Effector CD8-positive, alpha-beta T cell (primary cell): ENCODE data around the gene PPAT.

Experiments
- DNase-seq: peaks from one replicate; lab custom pipeline; 2025; lab: John Stamatoyannopoulos, UW

The PPAT gene

DNA sequence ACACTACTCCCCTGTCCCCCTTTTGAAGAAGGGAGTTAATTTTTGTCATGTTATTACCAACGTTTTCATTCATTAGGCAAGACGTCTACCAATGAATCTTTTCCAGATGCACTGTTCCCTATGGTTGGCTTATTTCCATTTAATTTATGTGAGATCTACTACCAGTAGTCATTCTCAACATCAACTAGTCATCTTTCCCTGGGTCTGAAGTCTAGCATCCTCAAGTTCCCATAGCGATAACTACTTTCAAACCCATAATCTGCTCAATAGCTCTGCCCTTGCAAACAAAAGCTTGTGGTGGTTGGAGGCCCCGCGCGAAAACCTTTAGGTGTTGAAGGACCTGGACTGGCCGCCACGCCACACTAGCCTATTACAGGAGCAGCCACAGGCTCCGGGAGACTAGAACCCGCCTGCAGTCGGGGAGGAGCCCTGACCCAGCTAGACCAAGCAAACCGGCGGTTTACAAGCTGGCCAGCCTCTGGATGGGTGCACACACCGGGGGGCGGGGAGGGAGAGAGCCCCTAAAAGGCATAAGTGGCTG, 746 bp downstream of the PPAT start:
- DNase-seq = no peak

DNA sequence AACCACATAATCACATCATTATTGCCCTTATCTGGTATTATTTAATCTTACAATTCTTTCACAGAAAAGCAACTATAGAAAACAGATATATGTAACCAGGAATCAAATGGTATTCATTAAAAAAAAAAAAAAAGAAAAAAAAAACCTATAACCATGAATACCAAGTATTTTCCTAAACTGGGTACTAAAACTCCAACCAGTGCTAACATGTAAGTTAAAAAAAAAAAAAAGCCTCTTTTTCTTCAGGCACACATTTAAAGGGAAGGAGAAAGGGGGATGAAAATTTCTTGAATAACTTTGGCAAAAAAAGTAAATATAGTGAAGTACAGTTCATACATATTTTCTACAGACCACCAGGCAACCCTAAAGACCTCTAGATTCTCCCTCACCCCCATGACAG, 2.1 kb downstream of the PPAT start:
- no peak for DNase-seq

- no peak for DNase-seq
These were observed 5.2 kb downstream of the PPAT start for GRCh38 chr4:56430203-56430602.

DNA sequence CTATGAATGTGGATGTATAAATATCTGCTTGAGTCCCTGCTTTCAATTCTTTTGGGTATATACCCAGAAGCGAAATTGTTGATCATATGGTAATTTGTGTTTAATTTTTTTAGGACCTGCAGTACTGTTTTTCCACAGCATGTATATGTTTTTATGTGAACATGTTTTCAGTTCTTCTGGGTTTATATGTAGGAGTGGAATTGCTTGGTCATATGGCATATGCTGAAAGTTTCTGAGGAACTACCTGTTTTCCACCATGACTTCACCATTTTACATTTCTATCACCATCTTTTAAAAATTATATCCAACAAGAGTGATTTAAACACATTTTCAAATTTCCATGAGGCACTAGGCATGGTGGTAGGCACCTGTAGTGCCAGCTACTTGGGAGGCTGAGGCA, 8.2 kb downstream of the PPAT start:
- no peak for DNase-seq

DNA sequence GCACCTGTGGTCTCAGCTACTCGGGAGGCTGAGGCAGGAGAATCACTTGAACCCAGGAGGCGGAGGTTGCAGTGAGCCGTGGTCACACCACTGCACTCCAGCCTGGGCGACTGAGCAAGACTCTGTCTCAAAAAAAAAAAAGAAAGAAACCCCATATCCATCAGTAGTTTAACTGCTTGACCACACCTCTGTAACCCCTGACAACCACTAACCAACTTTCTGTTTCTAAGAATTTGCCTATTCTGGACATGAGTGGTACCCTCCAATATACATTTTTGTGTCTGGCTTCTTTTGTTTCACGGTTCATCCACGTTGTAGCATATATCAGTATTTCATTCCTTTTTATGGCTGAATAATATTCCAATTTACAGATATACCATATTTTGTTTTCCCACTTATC, 9.1 kb downstream of the PPAT start:
- no peak for DNase-seq

DNA sequence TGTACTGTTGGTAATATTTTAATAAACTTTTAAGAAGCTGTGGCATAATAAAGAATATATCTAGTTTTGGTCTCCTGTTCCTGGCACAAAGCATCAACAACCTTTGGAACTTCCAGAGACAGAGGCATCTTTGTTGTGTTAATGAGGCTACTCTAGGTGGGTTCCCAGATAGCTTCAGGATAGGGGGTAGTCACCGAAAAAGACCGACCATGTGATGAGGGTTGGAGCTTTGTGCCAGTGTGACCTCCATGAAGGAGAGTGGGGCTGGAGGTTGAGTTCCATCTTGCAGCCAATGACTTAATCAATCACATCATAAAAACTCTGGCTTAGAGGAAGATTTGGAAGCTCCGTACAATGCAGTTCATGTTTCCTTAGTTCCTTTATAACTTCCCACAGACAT, 9.9 kb downstream of the PPAT start:
- DNase-seq = no peak

- DNase-seq = peak; percentile 6
These were observed 10.5 kb downstream of the PPAT start for GRCh38 chr4:56424697-56425514.

- no peak for DNase-seq
These were observed 11.2 kb downstream of the PPAT start for GRCh38 chr4:56424176-56424575.

GRCh38 chr4:56417396-56417795, 18.0 kb downstream of the PPAT start:
- no peak for DNase-seq

DNA sequence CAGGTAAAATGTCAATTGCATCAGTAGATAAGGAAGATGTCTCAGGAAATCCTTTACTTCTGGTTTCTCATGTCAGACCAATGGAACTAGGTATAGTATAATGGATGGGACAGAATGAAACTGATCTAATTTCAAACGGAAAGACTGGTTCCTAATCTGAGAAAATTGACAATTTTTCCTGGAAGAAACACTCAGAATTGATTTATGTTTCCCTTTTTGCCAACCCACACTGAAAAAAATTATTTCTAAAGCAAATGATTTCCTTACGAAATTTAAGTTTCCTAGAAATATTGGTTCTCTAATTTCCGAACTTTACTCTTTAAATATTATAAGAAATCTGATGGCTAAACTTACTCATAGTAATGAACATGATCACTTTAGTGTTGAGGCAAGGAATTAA, 19.1 kb downstream of the PPAT start:
- DNase-seq = no peak

GRCh38 chr4:56414135-56414670, 21.2 kb downstream of the PPAT start:
- no peak for DNase-seq

GRCh38 chr4:56410247-56411062, 25.0 kb downstream of the PPAT start:
- no peak for DNase-seq

DNA sequence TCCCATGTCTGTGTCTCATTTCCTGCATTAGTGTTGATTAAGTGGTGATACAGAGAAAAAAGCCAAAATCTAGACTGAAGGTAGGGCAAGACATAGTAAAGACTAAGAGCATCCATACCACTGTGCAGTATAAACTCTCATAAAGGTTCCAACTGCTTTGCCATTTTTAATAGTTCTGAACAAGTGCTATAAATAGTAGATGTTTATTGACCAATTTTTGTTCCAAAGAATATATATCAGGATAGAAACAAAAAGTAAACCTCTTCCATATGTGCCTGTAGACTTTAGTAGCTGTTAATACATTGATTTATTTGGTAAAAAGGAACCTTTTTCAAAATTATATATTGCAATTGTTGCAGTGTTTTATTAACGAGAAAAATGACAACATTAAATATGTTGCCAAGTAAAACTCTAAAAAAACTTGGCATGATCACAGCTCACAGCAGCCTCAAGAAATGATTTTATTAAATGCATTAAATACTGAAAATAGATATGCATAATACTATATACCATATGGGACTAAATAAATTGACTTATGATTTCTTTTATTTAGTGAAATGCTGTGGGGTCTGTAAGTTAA, 25.8 kb downstream of the PPAT start:
- DNase-seq = no peak

- DNase-seq = no peak
These were observed 26.4 kb downstream of the PPAT start for GRCh38 chr4:56408978-56409377.

GRCh38 chr4:56406151-56406550, 29.3 kb downstream of the PPAT start:
- DNase-seq = no peak

DNA sequence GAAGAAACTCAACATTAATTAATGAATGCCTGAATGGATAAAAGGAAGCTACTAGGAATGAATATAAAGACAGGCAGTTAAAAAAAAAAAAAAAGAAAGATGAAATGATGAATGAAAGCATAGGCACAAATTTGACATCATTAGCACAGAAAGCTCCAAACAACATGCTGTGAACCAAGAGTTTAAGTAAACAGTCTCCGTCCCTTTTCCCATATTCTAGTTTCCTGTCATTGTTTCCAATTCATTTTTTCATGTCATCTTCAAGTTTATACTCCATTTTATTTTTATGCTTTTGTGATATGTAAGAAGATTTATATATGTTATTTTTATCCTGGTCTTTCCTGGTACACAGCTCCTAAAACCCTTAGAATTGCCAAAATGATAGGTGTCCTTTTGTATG, 30.4 kb downstream of the PPAT start:
- no peak for DNase-seq

GRCh38 chr4:56400560-56400959, 34.9 kb downstream of the PPAT start:
- DNase-seq = no peak

GRCh38 chr4:56391270-56391669, 44.1 kb downstream of the PPAT start:
- DNase-seq = no peak

DNA sequence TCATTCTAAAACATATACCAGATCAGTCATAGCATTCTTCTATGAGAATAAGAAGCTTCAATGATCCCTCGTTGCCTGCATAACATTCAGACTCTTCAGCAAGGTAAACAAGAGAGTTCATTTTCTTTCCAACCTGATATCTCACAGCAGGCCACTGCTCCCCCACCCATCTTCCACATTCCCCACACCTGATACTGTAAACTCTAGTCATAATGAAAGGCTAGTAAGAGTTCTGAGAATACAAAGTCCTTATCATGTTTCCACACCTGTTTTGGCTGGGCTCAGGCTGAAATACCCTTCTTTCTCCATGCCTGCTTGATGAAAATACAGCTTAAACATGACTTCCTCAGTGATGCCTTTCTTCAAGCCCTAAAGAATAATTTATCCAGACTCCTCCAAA, 45.9 kb downstream of the PPAT start:
- DNase-seq = no peak

DNA sequence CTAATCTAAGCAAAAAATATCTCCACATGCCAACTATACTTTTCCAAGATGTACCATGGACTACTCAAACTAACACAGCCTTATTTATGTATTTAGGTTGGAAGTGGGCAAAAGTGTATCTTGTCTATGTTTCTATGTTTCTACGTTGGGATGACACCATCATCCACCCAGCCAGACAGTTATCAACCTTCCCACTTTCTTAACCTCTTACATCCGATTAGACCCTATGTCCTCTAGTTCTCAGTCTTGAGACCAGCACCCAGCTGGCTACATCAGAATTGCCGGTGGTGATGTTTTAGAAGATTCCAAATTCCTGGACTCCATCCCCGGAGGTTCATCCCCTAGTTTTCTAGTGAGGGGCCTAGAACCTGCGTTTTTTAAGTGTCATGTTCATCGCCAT, 47.1 kb downstream of the PPAT start:
- no peak for DNase-seq

DNA sequence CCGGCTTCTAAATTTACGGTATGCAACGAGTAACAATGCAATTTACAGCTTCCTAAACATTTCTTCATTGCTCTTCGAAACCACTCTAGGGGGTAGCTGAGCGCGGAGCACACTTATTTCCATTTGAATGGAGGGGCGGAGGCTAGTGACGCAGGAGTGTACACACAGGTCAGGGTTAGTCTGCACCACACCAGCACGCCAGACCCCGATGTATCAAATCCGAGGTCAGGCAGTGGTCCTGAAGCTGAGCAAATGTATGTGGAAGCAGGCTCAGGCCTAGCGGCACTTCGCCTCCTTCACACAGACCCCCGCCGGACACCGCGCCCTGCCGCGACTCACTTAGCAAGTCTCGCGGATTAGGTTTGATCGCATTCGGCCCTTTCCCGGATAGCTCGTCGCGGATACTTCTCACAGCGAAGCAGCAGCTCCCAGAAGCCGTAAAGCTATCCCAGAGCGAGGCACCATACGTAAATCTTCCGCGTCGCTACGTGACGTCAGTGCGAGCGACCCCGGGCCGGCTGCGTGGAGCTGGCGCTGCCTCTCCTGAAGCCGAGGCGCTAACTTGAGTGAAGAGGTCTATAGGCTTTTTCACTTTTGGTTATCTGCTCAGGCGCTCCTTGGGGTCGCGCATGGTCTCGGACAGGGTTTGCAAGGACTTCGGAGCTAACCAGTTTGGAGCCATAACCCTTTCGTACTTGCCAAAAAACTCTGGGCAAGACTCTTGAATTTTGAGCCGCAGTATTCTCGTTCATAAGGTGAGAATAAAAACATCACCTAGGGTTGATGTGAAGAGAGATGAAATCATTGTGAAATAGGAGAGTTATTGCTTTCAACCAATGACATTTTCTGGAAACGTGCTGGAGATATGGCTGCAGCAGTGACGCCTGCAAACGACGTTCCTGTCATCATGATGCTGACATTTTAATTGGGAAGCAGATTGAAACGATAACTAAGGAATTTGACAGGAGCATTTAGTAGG, 48.1 kb downstream of the PPAT start, which contains the start of gene AASDH:
Gene AASDH, minus strand, starts transcription at position 469 of the 979 bp plus-strand sequence. CDS start 3,192 bp downstream, outside the sequence.
- DNase-seq = peak; percentile 89
